DND-41 (cell line): ENCODE results near the gene TGM2.

Experiments
- CTCF ChIP-seq: IDR thresholded peaks from 2 replicates; pipeline ENCODE4 v1.5.1; 2012; ENCODE audit warnings: borderline replicate concordance, low read length, moderate library complexity, mild to moderate bottlenecking; ENCODE audit not compliant: poor library complexity, severe bottlenecking; ENCODE audit errors: extremely low read depth
- EZH2 ChIP-seq: IDR thresholded peaks from 3 replicates; pipeline ENCODE4 v1.6.1; 2012; ENCODE audit warnings: borderline replicate concordance, low read depth, mild to moderate bottlenecking, moderate library complexity, low read length, inconsistent platforms; ENCODE audit not compliant: severe bottlenecking

- TF ChIP-seq CTCF (no peak), EZH2 (no peak)
These were observed 39.7 kb downstream of the TGM2 start for GRCh38 chr20:38125157-38126056.
